Activated T-cell treated with anti-CD3 and anti-CD28 coated beads, Interleukin-2, amount 50 U/mL, for 1 hour (primary cell): ENCODE results near the gene CDKAL1.

Experiments used
- DNase-seq: peaks from one replicate; pipeline ENCODE4 v3.0.0-alpha.2; 2020

CDKAL1 gene

DNA sequence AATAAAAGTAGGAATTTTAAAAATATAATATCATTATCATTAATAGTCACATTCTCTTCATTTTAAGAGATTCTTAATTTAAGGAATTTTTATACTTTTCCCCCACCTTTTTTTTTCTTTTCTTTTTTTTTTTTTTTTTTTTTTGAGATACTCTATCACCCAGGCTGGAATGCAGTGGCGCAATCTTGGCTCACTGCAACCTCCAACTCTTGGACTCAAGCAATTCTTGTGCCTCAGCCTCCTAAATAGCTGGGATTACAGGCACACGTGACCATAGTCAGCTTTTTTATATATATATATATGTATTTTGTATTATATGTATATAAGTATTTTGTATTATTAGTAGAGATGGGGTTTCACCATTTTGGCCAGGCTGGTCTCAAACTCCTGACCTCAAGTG is 457.7 kb downstream of the CDKAL1 start:
- DNase-seq, result no peak

DNA sequence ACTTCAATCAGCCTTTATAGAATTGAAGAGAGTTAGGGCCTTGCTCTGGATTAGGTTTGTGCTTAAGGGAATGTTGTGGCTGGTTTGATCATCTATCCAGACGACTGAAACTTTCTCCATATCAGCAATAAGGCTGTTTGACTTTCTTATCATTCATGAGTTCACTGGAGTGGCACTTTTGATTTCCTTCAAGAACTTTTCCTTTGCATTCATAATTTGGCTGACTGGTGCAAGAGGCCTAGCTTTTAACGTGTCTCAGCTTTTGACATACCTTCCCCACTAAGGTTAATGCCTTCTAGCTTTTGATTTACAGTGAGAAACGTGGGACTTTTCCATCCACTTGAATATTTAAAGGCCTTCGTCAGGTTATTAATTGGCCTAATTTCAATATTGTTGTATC is 461.8 kb downstream of the CDKAL1 start:
- DNase-seq, result no peak

- DNase-seq, result no peak
Observed at GRCh38 chr6:20997143-20997769, 463.0 kb downstream of the CDKAL1 start.

DNA sequence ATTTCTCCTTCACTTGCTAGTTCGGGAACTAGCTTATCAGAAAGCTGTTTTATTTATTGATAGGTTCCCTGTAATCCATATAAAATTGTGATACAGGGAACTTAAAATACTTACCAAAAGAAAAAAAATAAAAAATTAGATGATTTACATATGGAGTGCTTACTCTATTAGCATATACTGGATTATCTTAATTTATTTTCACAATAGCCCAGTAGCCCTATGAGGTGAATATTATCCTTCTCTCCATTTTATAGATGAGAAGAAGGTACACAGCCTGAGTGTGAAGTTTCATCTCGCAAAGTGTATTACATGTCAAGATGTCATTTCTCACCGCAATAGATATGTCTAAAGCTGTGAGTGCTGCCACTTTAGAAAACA is 463.5 kb downstream of the CDKAL1 start:
- no peak for DNase-seq

DNA sequence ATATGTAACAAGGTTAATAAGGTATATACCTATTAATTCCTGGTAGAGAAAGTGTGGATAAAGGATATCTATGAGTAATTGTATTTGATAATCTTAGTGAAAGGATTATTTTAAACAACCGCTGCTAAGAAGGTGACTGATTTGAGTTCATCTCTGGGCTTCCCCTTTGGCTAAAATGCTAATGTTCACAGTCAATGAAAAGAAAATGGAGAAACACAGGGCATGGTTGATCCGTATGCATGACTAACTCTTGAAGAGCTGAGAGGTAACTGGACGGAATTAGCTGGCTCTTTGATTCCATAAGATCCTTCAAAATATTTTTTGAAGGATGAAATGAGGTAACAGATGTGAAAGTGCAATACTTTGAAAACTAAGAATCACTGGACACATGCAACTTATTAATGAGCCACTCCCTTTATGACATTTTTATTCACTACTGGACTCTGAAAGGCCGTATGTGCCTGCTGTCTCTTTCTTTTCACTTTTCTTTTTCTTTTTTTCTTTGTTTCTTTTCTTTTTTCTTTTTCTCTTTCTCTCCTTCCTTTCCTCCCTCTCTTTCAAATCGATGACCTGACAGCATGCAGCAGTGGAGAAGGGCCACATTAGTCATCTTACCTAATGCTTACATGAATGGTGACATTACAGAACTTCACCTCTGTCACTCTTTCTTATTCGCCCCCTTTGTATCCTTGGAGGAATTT is 464.6 kb downstream of the CDKAL1 start:
- DNase-seq, result no peak

- DNase-seq, result no peak
Observed at GRCh38 chr6:21000331-21000801, 466.1 kb downstream of the CDKAL1 start.

DNA sequence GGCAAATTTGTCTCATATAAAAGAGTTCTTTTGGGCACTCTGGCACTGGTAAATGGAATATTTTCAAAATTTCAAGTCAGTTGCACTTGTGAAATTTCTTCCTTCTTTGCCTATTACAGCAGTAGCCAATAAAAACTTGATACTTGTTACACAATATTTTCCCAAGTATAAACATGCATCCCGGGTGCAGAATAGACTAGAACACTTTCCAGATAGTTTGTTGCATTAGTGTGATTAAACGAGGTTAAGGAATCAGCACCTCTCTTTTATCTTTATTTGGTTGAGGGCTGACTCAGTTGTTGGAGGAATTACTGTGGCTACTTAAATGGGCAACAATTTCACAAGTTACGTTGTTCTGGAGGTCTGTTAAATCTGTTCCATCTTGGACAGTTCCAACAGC is 467.5 kb downstream of the CDKAL1 start:
- DNase-seq, result no peak

GRCh38 chr6:21003780-21004541 is 469.7 kb downstream of the CDKAL1 start:
- DNase-seq, result no peak

DNA sequence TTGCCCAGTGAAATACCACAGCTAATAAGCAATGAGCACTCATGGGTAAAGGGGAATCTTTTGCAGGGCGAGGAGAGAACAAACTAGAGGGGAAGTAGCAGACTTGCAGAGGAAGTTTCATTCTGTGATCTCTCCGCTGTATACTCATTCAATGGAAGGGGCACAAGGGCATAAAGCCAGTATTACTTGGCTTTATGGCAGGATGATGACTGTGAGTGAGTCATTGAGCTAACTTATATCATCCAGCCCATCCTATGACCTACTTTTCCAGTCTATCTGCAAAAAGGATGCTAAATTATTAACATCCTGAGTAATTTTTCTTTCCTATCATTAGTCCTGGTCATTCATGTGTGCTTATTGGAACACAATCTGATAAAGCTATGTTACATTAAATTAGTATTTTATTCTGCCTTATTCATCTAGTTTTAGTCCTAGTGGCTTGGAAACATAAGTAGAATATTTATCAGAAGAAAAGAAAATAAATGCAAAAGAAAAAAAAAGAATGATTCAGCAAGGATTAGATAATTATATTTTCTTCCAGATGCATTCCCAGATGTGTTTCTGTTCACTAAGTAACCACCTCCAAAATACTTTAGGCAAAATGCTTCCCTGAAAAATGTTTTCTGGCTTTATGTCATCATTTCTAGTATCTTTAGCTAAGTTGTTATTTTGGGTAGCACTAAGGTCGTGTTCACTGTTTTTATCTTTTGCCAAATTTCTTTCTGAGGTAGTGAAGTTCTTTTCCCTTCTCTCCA is 471.7 kb downstream of the CDKAL1 start:
- no peak for DNase-seq

GRCh38 chr6:21019614-21020013 is 485.4 kb downstream of the CDKAL1 start:
- DNase-seq, result no peak

DNA sequence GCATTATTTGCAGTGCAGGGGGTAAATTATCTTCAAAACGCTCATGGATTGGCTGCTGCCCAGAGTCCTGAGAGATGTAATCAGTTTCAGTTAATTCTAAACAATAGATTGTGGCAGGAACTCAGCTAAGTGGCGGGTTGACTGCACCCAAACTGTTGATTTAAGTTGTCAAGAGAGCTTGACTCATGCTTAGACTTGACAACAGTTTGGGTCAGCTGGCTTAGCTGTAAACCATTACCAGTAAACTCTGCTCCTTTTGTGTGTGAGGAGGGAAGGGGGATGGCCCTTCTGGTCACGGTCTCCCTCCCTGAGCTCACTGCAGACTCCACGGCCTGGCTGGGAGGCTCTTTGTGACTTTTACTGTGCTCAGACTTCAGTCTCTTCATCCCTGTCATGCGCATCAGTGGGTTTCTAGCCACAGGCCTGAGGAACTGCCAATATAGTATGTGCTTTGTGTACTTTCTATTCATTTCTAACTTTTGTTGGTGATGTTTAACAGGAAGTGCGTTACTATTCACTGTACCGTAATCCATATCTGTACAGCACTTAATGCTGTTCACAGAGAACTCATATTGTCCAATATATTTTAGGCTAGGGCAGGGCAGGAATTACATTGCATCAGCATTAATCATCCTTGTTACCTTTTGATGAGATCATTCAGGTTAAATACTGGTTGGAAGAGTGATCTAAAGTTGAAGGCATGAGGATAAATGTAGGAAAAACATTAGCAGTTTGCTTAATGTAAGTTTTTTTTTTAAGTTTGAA is 488.3 kb downstream of the CDKAL1 start:
- DNase-seq, result no peak

DNA sequence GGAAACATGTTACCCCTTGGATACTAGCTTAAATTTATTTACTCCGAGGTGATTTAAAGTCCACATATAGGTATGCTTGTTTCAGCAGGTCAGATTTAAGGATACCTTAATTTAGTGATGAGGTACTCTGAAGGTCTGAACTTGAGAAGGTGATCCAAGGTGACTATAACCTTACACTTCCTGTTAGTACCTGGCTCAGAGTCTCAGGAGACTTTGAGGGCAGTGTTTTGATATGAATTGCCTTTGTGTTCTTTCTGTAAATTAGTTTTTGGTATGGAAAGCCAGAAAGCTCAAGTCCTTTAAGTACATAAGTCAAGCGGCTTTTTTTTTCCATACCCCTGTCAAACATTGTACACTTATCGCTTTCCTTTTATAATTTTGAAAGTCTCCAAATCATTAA is 489.0 kb downstream of the CDKAL1 start:
- no peak for DNase-seq

- DNase-seq, result no peak
Observed at GRCh38 chr6:21024616-21025015, 490.4 kb downstream of the CDKAL1 start.

DNA sequence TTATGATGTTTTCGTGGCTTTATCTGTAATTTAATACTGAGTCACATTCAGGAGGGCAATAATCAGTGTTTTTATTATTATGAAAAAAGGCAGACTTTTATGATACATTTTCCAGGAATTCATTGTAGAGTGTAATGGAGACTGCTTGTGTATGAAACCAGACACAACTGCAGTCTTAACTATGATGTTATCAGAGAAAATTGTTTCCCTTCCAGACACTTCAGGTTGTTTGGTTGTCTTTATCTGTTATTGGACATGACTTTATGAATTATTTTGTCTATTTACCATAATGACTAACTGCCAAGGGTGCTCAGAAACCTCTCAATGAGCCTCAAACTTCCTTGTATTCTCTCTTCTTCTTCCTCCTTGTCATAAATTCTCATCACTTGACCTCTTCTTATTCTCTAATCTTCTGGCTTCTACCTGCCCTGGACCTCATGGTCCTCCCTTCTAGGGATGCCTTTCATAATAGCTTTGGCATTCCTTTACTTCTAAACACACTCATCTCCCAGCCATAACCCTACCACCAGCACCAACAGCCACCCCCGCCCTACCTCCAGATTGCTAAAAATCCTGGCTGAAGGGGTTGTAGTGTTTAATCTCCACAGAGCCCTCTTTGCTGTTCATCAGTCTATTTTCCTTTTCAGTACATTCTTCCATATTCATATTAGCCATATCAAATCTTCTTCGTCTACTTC is 492.5 kb downstream of the CDKAL1 start:
- DNase-seq, result no peak

- DNase-seq, result no peak
Observed at GRCh38 chr6:21027507-21027906, 493.2 kb downstream of the CDKAL1 start.

GRCh38 chr6:21031182-21031581 is 496.9 kb downstream of the CDKAL1 start:
- no peak for DNase-seq

DNA sequence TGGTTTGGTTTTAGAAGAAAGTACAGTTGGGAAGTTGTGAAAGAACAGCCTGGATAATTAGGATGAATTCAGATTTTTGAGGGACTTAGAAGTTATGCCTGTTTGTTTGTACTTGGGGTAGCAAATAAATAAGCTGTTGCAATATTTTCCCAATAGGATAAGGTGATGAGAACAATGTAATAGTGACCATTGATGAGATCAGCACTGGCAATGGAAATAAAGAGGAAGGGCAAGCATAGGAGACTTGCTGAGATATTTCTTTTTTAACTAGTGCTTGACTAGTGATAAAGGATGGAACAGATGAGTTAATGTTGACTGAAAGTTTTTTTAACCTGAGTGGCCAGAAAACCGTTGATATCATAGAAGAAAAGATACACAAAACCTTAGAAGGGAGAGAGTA is 498.8 kb downstream of the CDKAL1 start:
- DNase-seq, result no peak

- DNase-seq, result no peak
Observed at GRCh38 chr6:21033575-21034026, 499.3 kb downstream of the CDKAL1 start.

- no peak for DNase-seq
Observed at GRCh38 chr6:21034345-21034744, 500.1 kb downstream of the CDKAL1 start.

GRCh38 chr6:21037453-21037852 is 503.2 kb downstream of the CDKAL1 start:
- no peak for DNase-seq

- DNase-seq, result no peak
Observed at GRCh38 chr6:21039926-21040325, 505.7 kb downstream of the CDKAL1 start.
